ENCODE results near the gene SAP30. TPM values are rescaled to one million over a fixed set of nuclear protein-coding genes. Genes with fewer than 3 reads are reported as not detected.

SAP30 gene
- total RNA-seq, 1 experiment from 2014 or later = 20.0 TPM

- TF ChIP-seq FOXJ3 (CRISPR knock-in tag; IDR thresholded peaks at IDR 0.05; ENCODE audit: borderline replicate concordance) (no peak), ZNF263 (CRISPR knock-in tag; IDR thresholded peaks at IDR 0.05; ENCODE audit: low read depth) (no peak), RELA (CRISPR knock-in tag; IDR thresholded peaks at IDR 0.05; ENCODE audit: borderline replicate concordance) (no peak), ATF1 (CRISPR knock-in tag; IDR thresholded peaks at IDR 0.05) (no peak), CREB1 (CRISPR knock-in tag; IDR thresholded peaks at IDR 0.05) (no peak), ZNF317 (CRISPR knock-in tag; IDR thresholded peaks at IDR 0.05; ENCODE audit: borderline replicate concordance, low read depth) (no peak), TEAD4 (CRISPR knock-in tag; IDR thresholded peaks at IDR 0.05) (no peak), SP1 (CRISPR knock-in tag; conservative IDR thresholded peaks at IDR 0.05) (no peak), ZNF138 (CRISPR knock-in tag; conservative IDR thresholded peaks at IDR 0.05) (no peak), SMAD3 (CRISPR knock-in tag; IDR thresholded peaks at IDR 0.05; ENCODE audit: borderline replicate concordance) (no peak), IRF2 (CRISPR knock-in tag; IDR thresholded peaks at IDR 0.05; ENCODE audit: borderline replicate concordance, low read depth) (no peak), ZNF396 (CRISPR knock-in tag; IDR thresholded peaks at IDR 0.05; ENCODE audit: borderline replicate concordance) (no peak), GTF2I (CRISPR knock-in tag; conservative IDR thresholded peaks at IDR 0.05) (no peak)
- TF ChIP-seq, protein P1, sequence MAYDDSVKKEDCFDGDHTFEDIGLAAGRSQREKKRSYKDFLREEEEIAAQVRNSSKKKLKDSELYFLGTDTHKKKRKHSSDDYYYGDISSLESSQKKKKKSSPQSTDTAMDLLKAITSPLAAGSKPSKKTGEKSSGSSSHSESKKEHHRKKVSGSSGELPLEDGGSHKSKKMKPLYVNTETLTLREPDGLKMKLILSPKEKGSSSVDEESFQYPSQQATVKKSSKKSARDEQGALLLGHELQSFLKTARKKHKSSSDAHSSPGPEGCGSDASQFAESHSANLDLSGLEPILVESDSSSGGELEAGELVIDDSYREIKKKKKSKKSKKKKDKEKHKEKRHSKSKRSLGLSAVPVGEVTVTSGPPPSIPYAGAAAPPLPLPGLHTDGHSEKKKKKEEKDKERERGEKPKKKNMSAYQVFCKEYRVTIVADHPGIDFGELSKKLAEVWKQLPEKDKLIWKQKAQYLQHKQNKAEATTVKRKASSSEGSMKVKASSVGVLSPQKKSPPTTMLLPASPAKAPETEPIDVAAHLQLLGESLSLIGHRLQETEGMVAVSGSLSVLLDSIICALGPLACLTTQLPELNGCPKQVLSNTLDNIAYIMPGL (CRISPR knock-in tag; IDR thresholded peaks at IDR 0.05) = no peak
- TF ChIP-seq, protein P2, sequence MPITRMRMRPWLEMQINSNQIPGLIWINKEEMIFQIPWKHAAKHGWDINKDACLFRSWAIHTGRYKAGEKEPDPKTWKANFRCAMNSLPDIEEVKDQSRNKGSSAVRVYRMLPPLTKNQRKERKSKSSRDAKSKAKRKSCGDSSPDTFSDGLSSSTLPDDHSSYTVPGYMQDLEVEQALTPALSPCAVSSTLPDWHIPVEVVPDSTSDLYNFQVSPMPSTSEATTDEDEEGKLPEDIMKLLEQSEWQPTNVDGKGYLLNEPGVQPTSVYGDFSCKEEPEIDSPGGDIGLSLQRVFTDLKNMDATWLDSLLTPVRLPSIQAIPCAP (CRISPR knock-in tag; IDR thresholded peaks at IDR 0.05) = no peak
- TF ChIP-seq, protein P3, sequence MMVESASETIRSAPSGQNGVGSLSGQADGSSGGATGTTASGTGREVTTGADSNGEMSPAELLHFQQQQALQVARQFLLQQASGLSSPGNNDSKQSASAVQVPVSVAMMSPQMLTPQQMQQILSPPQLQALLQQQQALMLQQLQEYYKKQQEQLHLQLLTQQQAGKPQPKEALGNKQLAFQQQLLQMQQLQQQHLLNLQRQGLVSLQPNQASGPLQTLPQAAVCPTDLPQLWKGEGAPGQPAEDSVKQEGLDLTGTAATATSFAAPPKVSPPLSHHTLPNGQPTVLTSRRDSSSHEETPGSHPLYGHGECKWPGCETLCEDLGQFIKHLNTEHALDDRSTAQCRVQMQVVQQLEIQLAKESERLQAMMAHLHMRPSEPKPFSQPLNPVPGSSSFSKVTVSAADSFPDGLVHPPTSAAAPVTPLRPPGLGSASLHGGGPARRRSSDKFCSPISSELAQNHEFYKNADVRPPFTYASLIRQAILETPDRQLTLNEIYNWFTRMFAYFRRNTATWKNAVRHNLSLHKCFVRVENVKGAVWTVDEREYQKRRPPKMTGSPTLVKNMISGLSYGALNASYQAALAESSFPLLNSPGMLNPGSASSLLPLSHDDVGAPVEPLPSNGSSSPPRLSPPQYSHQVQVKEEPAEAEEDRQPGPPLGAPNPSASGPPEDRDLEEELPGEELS (CRISPR knock-in tag; IDR thresholded peaks at IDR 0.05) = no peak
- Mint-ChIP-seq H3K4me1 (no peaks in the 10 kb centered on the region), H3K27ac (no peak overlapping the region), H3K27me3 (ENCODE audit: low read depth) (no peaks in the 10 kb centered on the region), H3K4me3 (no peak overlapping the region), H3K9me3 (peaks cover 3% of the 10 kb centered on the region; the same call in 1 of the 2 replicates), H3K36me3 (no peaks in the 10 kb centered on the region)
- POLR2A ChIA-PET = interaction anchor here (0.6 kb wide), 2 partner anchors 555 to 1179 kb away, joined by 3 to 4 read pairs; no protein-coding TSS in a partner anchor
- CTCF ChIA-PET = interaction anchor here (0.6 to 4.6 kb wide), 32 partner anchors 9 to 407 kb away, joined by 3 to 30 read pairs (median 4); partner anchors contain the start of genes SAP30 and SCRG1
- DNase-seq (ENCODE audit: low spot score) = no peak
- no peak for ATAC-seq
Observed at GRCh38 chr4:173420801-173421200, 50.0 kb downstream of the SAP30 start.

DNA sequence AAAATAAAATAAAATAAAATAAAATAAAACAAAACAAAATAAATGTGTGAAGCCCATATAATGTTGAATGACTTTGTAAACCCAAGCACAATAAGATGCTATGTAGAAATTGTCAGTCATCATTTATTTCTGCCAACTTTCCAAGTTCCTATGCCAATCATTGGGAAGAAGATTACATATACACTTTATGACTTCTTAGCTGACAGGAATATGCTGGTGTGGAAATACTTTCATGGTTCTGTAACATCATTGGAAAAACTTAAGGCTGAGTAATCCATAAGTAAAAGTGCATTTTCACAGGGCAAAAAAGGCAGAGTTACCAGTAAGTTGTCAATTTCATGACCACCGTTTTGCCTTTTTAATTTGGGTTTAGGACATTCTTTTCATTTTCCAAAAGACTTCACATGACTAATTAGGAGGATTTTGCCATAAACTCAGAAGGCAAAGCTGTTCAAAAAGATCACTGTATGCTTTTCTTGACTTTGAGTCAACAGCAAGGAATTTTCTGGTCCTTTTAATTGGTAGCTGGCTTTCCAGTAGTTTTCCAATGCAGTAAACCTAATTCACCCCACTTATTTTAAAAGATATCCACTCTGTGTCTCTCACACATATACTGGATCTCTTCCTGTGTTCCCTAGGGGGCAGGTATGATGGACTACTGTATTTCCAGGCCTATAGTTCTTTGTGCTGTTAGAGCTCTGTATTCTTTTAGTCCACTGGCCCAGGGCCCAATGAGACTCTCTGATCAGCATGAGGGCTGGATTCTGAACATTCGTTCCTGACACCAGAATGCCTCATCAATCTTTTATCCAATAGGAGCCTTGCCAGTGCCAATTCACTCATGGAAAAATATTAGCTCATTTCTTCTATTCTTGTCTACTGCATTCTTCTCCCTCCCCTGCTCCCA, 54.4 kb downstream of the SAP30 start:
- Mint-ChIP-seq H3K27ac (no peak overlapping the region), H3K4me1 (no peaks in the 10 kb centered on the region), H3K27me3 (ENCODE audit: low read depth) (no peaks in the 10 kb centered on the region), H3K9me3 (peaks cover 3% of the 10 kb centered on the region; the same call in 1 of the 2 replicates), H3K36me3 (no peaks in the 10 kb centered on the region), H3K4me3 (no peak overlapping the region)
- POLR2A ChIA-PET = no interaction called here
- ATAC-seq (no peak), DNase-seq (ENCODE audit: low spot score) (no peak)
- CTCF ChIA-PET = interaction anchor here (1.1 to 1.5 kb wide), 4 partner anchors 69 to 412 kb away, joined by 3 to 7 read pairs (median 4); no protein-coding TSS in a partner anchor
- TF ChIP-seq HMGA2 (CRISPR knock-in tag; IDR thresholded peaks at IDR 0.05) = peak; percentile 36; the same call in 1 of the 2 replicates
- no peak for TF ChIP-seq ZNF396 (CRISPR knock-in tag; IDR thresholded peaks at IDR 0.05; ENCODE audit: borderline replicate concordance)
